A673 (cell line): ENCODE data around the gene KATNBL1. TPM values are rescaled to one million over a fixed set of nuclear protein-coding genes. Genes with fewer than 3 reads are reported as not detected.

ENCODE experiments used
- BruUV-seq: library from RNA; stranded (reverse); fragments of 400-500 nt; replicated peaks from 2 replicates; lab custom pipeline; 2021; lab: Mats Ljungman, UMichigan
- CTCF ChIA-PET: fragments of 300-600 bp; sonication (Branson Sonifier 250); formaldehyde crosslinking; loops from one replicate; lab custom pipeline; 2022; ENCODE audit warnings: antibody characterized with exemption; lab: Charles Lee
- POLR2A ChIA-PET: fragments of 300-600 bp; sonication (Branson Sonifier 250); formaldehyde crosslinking; loops from one replicate; lab custom pipeline; 2022; ENCODE audit warnings: antibody characterized with exemption; ENCODE audit not compliant: low non-redundant PET; lab: Charles Lee
- DNase-seq: peaks from one replicate; pipeline ENCODE4 v3.0.0-alpha.2; 2015; ENCODE audit warnings: low spot score
- H3K27ac ChIP-seq: fragments of 200-600 bp; sonication (generic); 2 replicates; pipeline ENCODE4 v1.5.1; 2016; ENCODE audit warnings: mixed run types, low read depth, mild to moderate bottlenecking, mixed read lengths, antibody characterized with exemption, low read length; ENCODE audit not compliant: poor library complexity, severe bottlenecking
- H3K27me3 ChIP-seq: fragments of 200-600 bp; sonication (generic); replicated peaks from 2 replicates; pipeline ENCODE4 v1.6.1; 2017; ENCODE audit warnings: mixed run types, low read depth, mild to moderate bottlenecking, mixed read lengths, antibody characterized with exemption, low read length; ENCODE audit not compliant: insufficient read depth, poor library complexity
- H3K36me3 ChIP-seq: fragments of 200-600 bp; sonication (generic); 2 replicates; pipeline ENCODE4 v1.6.1; 2016; ENCODE audit warnings: mixed run types, mild to moderate bottlenecking, mixed read lengths, antibody characterized with exemption, low read length; ENCODE audit not compliant: insufficient read depth, poor library complexity, severe bottlenecking
- H3K4me1 ChIP-seq: fragments of 200-600 bp; sonication (generic); 2 replicates; pipeline ENCODE4 v1.6.1; 2017; ENCODE audit warnings: mixed run types, mild to moderate bottlenecking, mixed read lengths, antibody characterized with exemption, low read length; ENCODE audit not compliant: insufficient read depth, poor library complexity, severe bottlenecking
- H3K4me3 ChIP-seq: fragments of 200-600 bp; sonication (generic); 2 replicates; pipeline ENCODE4 v1.5.1; 2016; ENCODE audit warnings: low read depth, mixed run types, mild to moderate bottlenecking, mixed read lengths, low read length; ENCODE audit not compliant: poor library complexity, severe bottlenecking
- H3K9me3 ChIP-seq: fragments of 200-600 bp; sonication (generic); 2 replicates; pipeline ENCODE4 v1.6.1; 2016; ENCODE audit warnings: mixed run types, low read depth, mild to moderate bottlenecking, mixed read lengths, antibody characterized with exemption, low read length; ENCODE audit not compliant: poor library complexity, severe bottlenecking
- CTCF ChIP-seq: fragments of 300-800, 200-600 bp; sonication (generic); conservative IDR thresholded peaks from 2 replicates; pipeline ENCODE4 v1.5.1; 2017; ENCODE audit warnings: low read depth, mild to moderate bottlenecking, antibody characterized with exemption, low read length, moderate library complexity, mixed read lengths
- EZH2 ChIP-seq: fragments of 200-600 bp; sonication (generic); IDR thresholded peaks from 2 replicates; pipeline ENCODE4 v1.6.1; 2017; ENCODE audit warnings: borderline replicate concordance, low read depth, mild to moderate bottlenecking, mixed read lengths, antibody characterized with exemption, low read length; ENCODE audit not compliant: poor library complexity, severe bottlenecking
- intact Hi-C: fragments of 100-400 bp; cut with micrococcal nuclease; formaldehyde crosslinking; loops from one replicate; pipeline ENCODE4 v1.10.0; 2022; ENCODE audit not compliant: unreplicated experiment
- total RNA-seq: library from RNA; stranded (reverse); gene quantifications from 2 replicates; pipeline ENCODE4 v1.2.3, GENCODE V29; 2021

KATNBL1 gene
- total RNA-seq, 1 experiment from 2014 or later: 55.1 TPM

- CTCF ChIA-PET: interaction anchor here (0.5 kb wide), 1 partner anchor 153 kb away, joined by 8 read pairs; no protein-coding TSS in a partner anchor
- BruUV-seq: TSS peak; percentile 70
- intact Hi-C loops: loop anchor here (2.0 to 10.0 kb wide), 2 partner anchors 123 to 263 kb away; partner anchors contain the start of genes EMC4 and LPCAT4
These were observed 108.3 kb downstream of the KATNBL1 start, which contains the start of the genes EMC7 and PGBD4 for GRCh38 chr15:34101366-34102174. EMC7 (minus strand) TSS chr15:34101862; CDS start chr15:34101839, 23 bp downstream. PGBD4 (plus strand) TSS chr15:34102083; CDS start chr15:34102532, 449 bp downstream.

DNA sequence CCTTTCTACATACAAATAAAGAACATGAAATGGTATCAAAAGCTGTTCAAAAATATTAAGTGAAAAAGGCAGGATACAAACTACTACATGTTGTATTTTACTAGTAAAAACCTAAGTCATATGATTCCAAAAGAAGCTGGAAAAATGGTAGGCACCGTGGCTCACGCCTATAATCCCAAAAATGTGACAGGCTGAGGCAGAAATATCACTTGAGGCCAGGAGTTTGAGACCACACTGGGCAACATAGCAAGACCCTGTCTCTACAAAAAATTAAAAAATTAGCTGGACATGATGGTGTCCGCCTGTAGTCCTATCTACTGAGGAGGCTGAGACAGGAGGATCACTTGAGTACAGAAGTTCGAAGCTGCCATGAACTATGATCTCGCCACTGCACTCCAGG lies 110.0 kb downstream of the KATNBL1 start:
- intact Hi-C loops: loop anchor here (2.0 to 10.0 kb wide), 2 partner anchors 125 to 265 kb away; partner anchors contain the start of genes EMC4 and LPCAT4
- Histone ChIP-seq H3K27me3 (no peaks in the 10 kb centered on the region), H3K4me3 (no peak overlapping the region), H3K4me1 (peaks cover 7% of the 10 kb centered on the region), H3K36me3 (peaks cover 6% of the 10 kb centered on the region), H3K27ac (no peak overlapping the region), H3K9me3 (no peaks in the 10 kb centered on the region)
- CTCF ChIA-PET: no interaction called here
- POLR2A ChIA-PET: no interaction called here
- TF ChIP-seq EZH2 (no peak), CTCF (no peak)
- no TSS peak for BruUV-seq
- DNase-seq: no peak

More at GRCh38 chr15:34101366-34102174, 108.3 kb downstream of the KATNBL1 start, which contains the start of the genes EMC7 and PGBD4:
- Histone ChIP-seq H3K27me3 (no peaks in the 10 kb centered on the region), H3K9me3 (no peaks in the 10 kb centered on the region), H3K4me3 (peak within 1 kb of the TSS; percentile 79), H3K36me3 (no peaks in the 10 kb centered on the region), H3K27ac (peak within 1 kb of the TSS; percentile 83), H3K4me1 (peaks cover 7% of the 10 kb centered on the region)
- no peak for TF ChIP-seq CTCF
- TF ChIP-seq EZH2: no peak
- POLR2A ChIA-PET: no interaction called here
- peak; percentile 99 for DNase-seq

Other genes starting within 250 kb of the KATNBL1 start
- gene CHRM5, start 241.6 kb downstream of the KATNBL1 start, total RNA-seq: not detected in 2 replicates
- gene AVEN, start 170.9 kb downstream of the KATNBL1 start, total RNA-seq: 14.2 and 17.0 TPM in 2 replicates
- gene EMC7, start 108.2 kb downstream of the KATNBL1 start, total RNA-seq: 68.7 and 81.2 TPM in 2 replicates
- gene PGBD4, start 108.0 kb downstream of the KATNBL1 start, total RNA-seq: 2.6 and 2.7 TPM in 2 replicates
- 125 and 141 TPM in 2 replicates for gene EMC4, start 14.9 kb upstream of the KATNBL1 start, total RNA-seq
- gene SLC12A6, start 127.7 kb upstream of the KATNBL1 start, total RNA-seq: 17.2 and 17.4 TPM in 2 replicates
- 200 and 208 TPM in 2 replicates for gene NOP10, start 133.0 kb upstream of the KATNBL1 start, total RNA-seq
- gene NUTM1, start 133.2 kb upstream of the KATNBL1 start, total RNA-seq: not detected in 2 replicates
- 37.8 and 53.1 TPM in 2 replicates for gene LPCAT4, start 157.1 kb upstream of the KATNBL1 start, total RNA-seq
- 55.0 and 65.6 TPM in 2 replicates for gene GOLGA8A, start 227.7 kb upstream of the KATNBL1 start, total RNA-seq